Activated CD8-positive, alpha-beta memory T cell treated with anti-CD3 and anti-CD28 coated beads, Interleukin-2, amount 50 U/mL, for 4 hours (primary cell): ENCODE results near the gene SLC8A1.

Experiments
- DNase-seq: peaks from one replicate; pipeline ENCODE4 v3.0.0-alpha.2; 2020

The SLC8A1 gene

GRCh38 chr2:40220177-40220925 is 231.5 kb downstream of the SLC8A1 start:
- no peak for DNase-seq

DNA sequence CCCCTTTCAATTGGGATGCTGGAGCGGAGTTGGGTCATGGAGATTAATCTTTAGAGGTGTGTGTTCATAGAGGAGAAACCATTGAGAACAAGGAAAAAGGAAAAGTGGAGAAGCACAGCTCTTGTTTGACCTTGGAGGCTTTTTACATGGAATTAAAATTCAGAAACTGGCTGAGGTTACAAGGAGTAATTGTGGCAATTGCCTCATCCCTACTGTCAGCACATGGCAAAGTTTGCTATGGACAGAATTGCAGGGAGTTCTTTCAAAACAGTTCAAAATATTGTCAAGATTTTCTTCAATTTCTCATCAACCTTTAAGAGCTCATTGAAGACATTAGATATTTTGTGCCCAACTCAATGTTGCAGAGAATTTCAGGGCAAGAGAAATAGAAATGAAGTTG is 232.7 kb downstream of the SLC8A1 start:
- DNase-seq = no peak

DNA sequence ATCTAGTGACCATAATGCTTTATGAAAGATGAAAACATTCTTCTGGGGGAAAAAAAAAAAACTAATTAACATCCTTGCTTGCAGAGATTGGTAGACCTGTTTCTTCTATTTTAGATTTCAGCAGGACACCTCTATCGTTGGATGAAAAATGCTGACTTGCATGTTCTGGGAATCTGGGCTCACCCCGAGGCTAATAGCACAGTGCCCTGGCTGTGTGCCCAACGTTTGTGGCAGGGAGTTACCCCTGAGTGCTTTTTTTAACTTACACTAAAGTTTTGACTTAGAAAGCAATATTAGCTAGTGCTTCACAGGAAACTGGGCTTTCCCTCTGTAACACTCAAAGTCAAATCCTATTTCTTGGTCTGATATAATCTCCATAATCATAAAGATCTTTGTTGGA is 233.2 kb downstream of the SLC8A1 start:
- no peak for DNase-seq

DNA sequence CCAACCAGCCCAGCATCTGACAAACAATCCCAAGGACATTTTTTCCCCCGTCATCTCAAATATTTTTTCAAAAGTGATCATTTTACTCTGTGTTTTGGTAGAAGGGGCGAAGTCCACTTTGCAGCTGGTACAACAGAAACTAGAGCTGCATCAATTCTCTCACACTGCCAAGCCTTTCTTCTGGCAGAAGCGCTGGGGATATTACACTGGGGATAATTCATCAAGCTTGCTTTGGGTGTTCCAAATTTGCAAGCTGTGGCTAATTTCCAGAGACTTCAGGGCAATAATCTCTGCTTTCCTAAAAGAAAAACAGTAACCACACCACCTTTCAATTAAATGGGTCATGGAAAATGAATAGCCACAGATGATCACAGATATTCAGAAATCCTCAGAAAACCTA is 238.3 kb downstream of the SLC8A1 start:
- no peak for DNase-seq

- DNase-seq = no peak
Observed at GRCh38 chr2:40213071-40213470, 238.8 kb downstream of the SLC8A1 start.

- DNase-seq = no peak
Observed at GRCh38 chr2:40210968-40211353, 240.9 kb downstream of the SLC8A1 start.

- no peak for DNase-seq
Observed at GRCh38 chr2:40210344-40210967, 241.4 kb downstream of the SLC8A1 start.

DNA sequence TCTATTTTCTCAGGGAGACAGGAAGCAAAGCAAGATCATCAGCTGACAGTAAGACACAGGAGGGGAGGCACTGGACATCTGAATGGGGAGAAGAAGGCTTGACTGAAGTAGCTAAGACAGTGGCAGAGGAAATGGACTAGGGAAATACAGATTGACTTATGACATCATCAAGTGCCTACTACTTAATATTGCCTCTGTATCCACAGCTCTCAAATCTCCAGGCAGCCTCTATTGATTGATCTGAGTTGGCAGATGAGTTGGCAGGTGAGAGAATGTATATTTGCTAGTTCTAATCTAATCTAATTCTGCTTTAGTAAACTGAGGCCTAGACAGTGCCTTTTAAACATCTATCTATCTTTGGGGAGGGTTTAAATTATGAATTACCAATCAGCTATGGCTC is 242.1 kb downstream of the SLC8A1 start:
- no peak for DNase-seq

DNA sequence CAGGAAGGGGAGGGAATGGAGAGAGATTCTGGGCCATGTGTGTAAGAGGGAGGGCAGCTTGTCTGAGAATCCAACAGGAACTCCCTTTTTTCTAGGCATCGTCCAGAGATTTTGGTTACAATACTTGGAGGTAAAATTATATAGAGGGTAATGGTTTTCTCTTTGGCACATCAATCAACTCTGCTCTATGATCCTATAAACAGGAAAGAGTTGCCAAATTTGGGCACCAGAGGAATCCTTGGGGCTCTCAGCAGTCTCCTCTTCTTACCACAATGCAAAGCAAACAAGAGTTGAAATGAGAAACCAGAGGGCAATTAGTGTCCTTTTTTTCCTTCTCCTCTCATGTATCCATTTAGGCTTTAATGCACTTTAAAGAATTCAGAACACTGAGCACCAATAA is 243.4 kb downstream of the SLC8A1 start:
- no peak for DNase-seq

DNA sequence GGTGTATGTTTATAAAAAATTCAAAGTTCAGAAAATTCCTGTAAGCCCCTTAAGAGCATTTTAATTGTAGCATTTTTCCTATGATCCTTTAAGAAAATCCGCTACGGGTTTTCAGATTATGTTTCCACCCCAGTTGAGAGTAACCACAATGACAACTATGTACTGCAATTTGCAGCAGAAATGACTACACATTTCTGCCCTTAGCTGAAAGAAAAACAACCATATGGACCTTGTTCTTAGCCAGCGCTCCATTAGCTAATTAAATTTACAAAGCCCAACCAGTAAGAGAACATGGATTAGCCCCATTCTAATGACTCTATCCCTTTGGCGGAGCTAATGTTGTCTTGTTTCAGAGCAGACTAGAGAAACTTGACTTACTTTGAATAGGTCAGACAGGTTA is 247.6 kb downstream of the SLC8A1 start:
- DNase-seq = no peak

DNA sequence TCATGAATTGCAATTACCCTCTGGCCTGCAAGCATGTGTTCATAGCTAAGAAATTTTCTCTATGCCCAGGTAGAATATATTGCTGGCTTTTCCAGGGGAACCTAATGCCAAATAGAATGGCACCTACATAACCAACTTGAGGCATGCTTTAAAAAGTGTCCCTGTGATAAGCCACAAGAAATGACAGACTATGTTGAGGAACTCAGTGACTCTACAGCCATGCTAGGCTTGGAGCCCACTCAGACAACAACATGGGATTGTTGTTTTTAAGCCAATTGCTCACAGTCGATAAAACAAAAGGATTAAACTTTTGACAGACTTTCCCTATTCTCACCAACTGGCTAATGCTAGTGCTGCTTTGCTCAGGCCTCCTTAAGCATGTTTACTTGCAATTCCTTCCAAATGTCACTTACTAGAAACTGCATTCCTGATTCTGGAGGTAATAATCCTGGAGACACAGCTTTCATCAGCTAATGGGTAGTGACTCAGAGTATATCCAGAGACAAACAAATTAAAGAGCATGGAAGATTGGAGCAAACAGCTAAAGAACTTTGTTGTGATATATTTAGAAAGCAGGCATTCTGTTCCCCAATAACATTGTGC is 249.0 kb downstream of the SLC8A1 start:
- DNase-seq = no peak

- no peak for DNase-seq
Observed at GRCh38 chr2:40201425-40201824, 250.5 kb downstream of the SLC8A1 start.

- no peak for DNase-seq
Observed at GRCh38 chr2:40200366-40200915, 251.4 kb downstream of the SLC8A1 start.

DNA sequence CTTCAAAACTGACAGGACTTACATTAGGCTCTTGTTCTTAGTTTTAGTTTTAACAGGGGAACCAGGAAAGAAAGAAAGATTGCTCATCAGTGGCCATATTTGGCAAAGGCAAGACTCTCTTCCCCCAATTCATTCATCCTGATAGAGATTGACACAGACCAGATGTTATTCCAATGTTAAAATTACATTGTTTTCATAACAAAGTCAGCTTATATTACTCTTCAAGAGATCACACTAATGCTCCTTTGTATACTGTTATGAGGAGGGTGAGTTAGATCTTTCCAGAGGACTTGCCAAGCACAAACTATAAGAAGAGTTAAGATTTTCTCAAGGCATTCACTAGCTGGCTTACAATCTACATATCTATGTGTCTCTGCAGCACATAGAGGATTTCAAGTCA is 252.1 kb downstream of the SLC8A1 start:
- no peak for DNase-seq

- no peak for DNase-seq
Observed at GRCh38 chr2:40197121-40197520, 254.8 kb downstream of the SLC8A1 start.

GRCh38 chr2:40193670-40194026 is 258.2 kb downstream of the SLC8A1 start:
- no peak for DNase-seq

GRCh38 chr2:40192864-40193669 is 258.8 kb downstream of the SLC8A1 start:
- no peak for DNase-seq

- DNase-seq = no peak
Observed at GRCh38 chr2:40190457-40190856, 261.4 kb downstream of the SLC8A1 start.

DNA sequence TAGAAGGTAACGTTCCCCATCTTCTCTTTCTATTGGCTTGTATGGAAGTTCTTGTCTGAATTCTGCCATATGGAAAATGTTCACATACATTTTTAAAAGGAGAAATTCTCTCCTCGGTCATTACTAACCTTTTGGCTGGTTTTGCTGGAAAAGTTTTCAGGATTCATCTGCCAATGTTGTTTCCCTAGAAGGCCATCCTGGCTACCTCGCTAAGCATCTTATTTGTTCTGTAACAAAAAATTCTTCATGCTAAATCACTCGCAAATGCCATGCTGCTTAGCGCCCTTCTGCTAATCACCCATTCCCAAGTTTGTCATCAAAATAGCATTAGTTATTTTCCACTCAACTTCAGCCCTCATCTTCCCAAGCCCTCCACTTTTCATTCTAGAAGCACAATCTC is 262.0 kb downstream of the SLC8A1 start:
- DNase-seq = no peak

- no peak for DNase-seq
Observed at GRCh38 chr2:40187054-40187453, 264.8 kb downstream of the SLC8A1 start.

- DNase-seq = no peak
Observed at GRCh38 chr2:40184551-40184950, 267.3 kb downstream of the SLC8A1 start.

GRCh38 chr2:40181855-40182254 is 270.0 kb downstream of the SLC8A1 start:
- no peak for DNase-seq

GRCh38 chr2:40179801-40180200 is 272.1 kb downstream of the SLC8A1 start:
- no peak for DNase-seq
